HepG2 (cell line): ENCODE measurements around the gene CIROP. TPM values are rescaled to one million over a fixed set of nuclear protein-coding genes. Genes with fewer than 3 reads are reported as not detected.
A peak's percentile ranks its signal among the peaks of the same experiment; 100 is the strongest.

Source experiments
- BHLHE40 ChIP-seq: IDR thresholded peaks from 2 replicates; pipeline ENCODE4 v1.6.1; 2011; ENCODE audit warnings: low read length, improper control_type of control experiment
- CCDC6 ChIP-seq: sonication (generic); formaldehyde crosslinking; IDR thresholded peaks from 2 replicates; pipeline ENCODE4 v1.8.1; 2022; ENCODE audit warnings: mild to moderate bottlenecking, missing genetic modification reagents, moderate library complexity
- GTF2F1 ChIP-seq: fragments of 150-350 bp; IDR thresholded peaks from 2 replicates; pipeline ENCODE4 v1.6.1; 2014; ENCODE audit warnings: low read length
- KAT8 ChIP-seq: IDR thresholded peaks from 2 replicates; pipeline ENCODE4 v1.6.1; 2016; ENCODE audit warnings: missing genetic modification reagents, missing compliant biosample characterization
- KLF16 ChIP-seq, 2 experiments: sonication (generic) in 1 of 2; formaldehyde crosslinking in 1 of 2; IDR thresholded peaks; 2 replicates each; pipeline versions ENCODE4 v1.6.1 to v1.8.0; 2016 to 2023; ENCODE audit warnings: missing genetic modification reagents in 2 of 2, missing compliant biosample characterization in 1 of 2
- MAFG ChIP-seq: sonication (generic); formaldehyde crosslinking; IDR thresholded peaks from 2 replicates; pipeline ENCODE4 v1.5.1; 2020; ENCODE audit warnings: mild to moderate bottlenecking, missing genetic modification reagents
- MTA3 ChIP-seq: sonication (generic); formaldehyde crosslinking; IDR thresholded peaks from 2 replicates; pipeline ENCODE4 v1.4.0; 2020; ENCODE audit warnings: missing genetic modification reagents
- MZF1 ChIP-seq: sonication (generic); formaldehyde crosslinking; IDR thresholded peaks from 2 replicates; pipeline ENCODE4 v1.8.1; 2023; ENCODE audit warnings: mild to moderate bottlenecking, missing genetic modification reagents, borderline replicate concordance
- NBN ChIP-seq: fragments of 450-650 bp; conservative IDR thresholded peaks from 2 replicates; pipeline ENCODE4 v1.6.1; 2017
- NPAS2 ChIP-seq: sonication (generic); formaldehyde crosslinking; IDR thresholded peaks from 2 replicates; pipeline ENCODE4 v1.8.0; 2022; ENCODE audit warnings: mild to moderate bottlenecking, missing genetic modification reagents, borderline replicate concordance
- PCBP1 ChIP-seq: fragments of 200-400 bp; formaldehyde crosslinking; IDR thresholded peaks from 2 replicates; pipeline ENCODE4 v1.6.1; 2017; ENCODE audit warnings: mild to moderate bottlenecking, low read depth, low read length, borderline replicate concordance
- POLR2AphosphoS2 ChIP-seq: IDR thresholded peaks from 2 replicates; pipeline ENCODE4 v1.6.1; 2011; ENCODE audit warnings: low read depth, low read length, improper control_type of control experiment
- RBM22 ChIP-seq: fragments of 200-400 bp; formaldehyde crosslinking; optimal IDR thresholded peaks from 2 replicates; pipeline ENCODE3; 2017; ENCODE audit warnings: mild to moderate bottlenecking, low read length, moderate library complexity
- TRIM24 ChIP-seq: sonication (generic); formaldehyde crosslinking; IDR thresholded peaks from 2 replicates; pipeline ENCODE4 v1.8.0; 2022; ENCODE audit warnings: mild to moderate bottlenecking, missing genetic modification reagents
- ZBTB2 ChIP-seq: sonication (generic); formaldehyde crosslinking; IDR thresholded peaks from 2 replicates; pipeline ENCODE4 v1.8.0; 2022; ENCODE audit warnings: low read depth, missing genetic modification reagents
- ZNF3 ChIP-seq: IDR thresholded peaks from 2 replicates; pipeline ENCODE4 v1.7.0; 2017; ENCODE audit warnings: inconsistent platforms
- ZNF329 ChIP-seq: sonication (generic); formaldehyde crosslinking; IDR thresholded peaks from 2 replicates; pipeline ENCODE4 v1.9.0; 2021; ENCODE audit warnings: low read depth, mild to moderate bottlenecking, missing genetic modification reagents
- ZNF468 ChIP-seq: sonication (generic); formaldehyde crosslinking; IDR thresholded peaks from 2 replicates; pipeline ENCODE4 v1.8.0; 2022; ENCODE audit warnings: mild to moderate bottlenecking, moderate library complexity, missing genetic modification reagents
- ZNF512B ChIP-seq: sonication (generic); formaldehyde crosslinking; IDR thresholded peaks from 2 replicates; pipeline ENCODE4 v1.5.1; 2020; ENCODE audit warnings: missing genetic modification reagents, mild to moderate bottlenecking, borderline replicate concordance
- ZNF605 ChIP-seq: sonication (generic); formaldehyde crosslinking; IDR thresholded peaks from 2 replicates; pipeline ENCODE4 v1.8.0; 2022; ENCODE audit warnings: mild to moderate bottlenecking, missing genetic modification reagents
- ZNF792 ChIP-seq: IDR thresholded peaks from 2 replicates; pipeline ENCODE4 v1.6.1; 2016
- ZNF839 ChIP-seq: sonication (generic); formaldehyde crosslinking; IDR thresholded peaks from 2 replicates; pipeline ENCODE4 v1.4.0; 2020; ENCODE audit warnings: missing genetic modification reagents, mild to moderate bottlenecking, borderline replicate concordance
- polyA plus RNA-seq, 8 experiments: library from polyadenylated mRNA; depleted of rRNA in 3 of 8; stranded (reverse) in 7 of 8; unstranded in 1 of 8; fragments of >200 nt; fragmentation: Illumina TruSeq in 4 of 8; extraction: Trizol in 4 of 8; gene quantifications; 2 replicates each; pipeline versions ENCODE4 v1.2.1 to v1.2.3, GENCODE V29; 2011 to 2016; ENCODE audit warnings: low read depth in 4 of 8, missing spikeins in 1 of 8, mixed read lengths in 1 of 8; ENCODE audit not compliant: insufficient read depth in 1 of 8
- total RNA-seq, 5 experiments: library from RNA; depleted of rRNA; stranded (reverse); fragments of >200 nt; fragmentation: Illumina TruSeq; extraction: Trizol; gene quantifications; 2 replicates each; pipeline ENCODE4 v1.2.3, GENCODE V29; 2016; ENCODE audit warnings: low read depth in 1 of 5
- TF ChIP-seq, protein P1 (sequence below): sonication (generic); formaldehyde crosslinking; IDR thresholded peaks from 2 replicates; pipeline ENCODE4 v1.8.0; 2022; ENCODE audit warnings: mild to moderate bottlenecking, missing genetic modification reagents, moderate library complexity
- TF ChIP-seq, protein P2 (sequence below): sonication (generic); formaldehyde crosslinking; IDR thresholded peaks from 2 replicates; pipeline ENCODE4 v1.5.0; 2020; ENCODE audit warnings: missing genetic modification reagents

The CIROP gene
- total and polyA plus RNA-seq, 2 of the 13 experiments (the other 11 are each of a cell fraction or from before 2014, with no cell fraction given): 0.07 TPM; not detected in 1

DNA sequence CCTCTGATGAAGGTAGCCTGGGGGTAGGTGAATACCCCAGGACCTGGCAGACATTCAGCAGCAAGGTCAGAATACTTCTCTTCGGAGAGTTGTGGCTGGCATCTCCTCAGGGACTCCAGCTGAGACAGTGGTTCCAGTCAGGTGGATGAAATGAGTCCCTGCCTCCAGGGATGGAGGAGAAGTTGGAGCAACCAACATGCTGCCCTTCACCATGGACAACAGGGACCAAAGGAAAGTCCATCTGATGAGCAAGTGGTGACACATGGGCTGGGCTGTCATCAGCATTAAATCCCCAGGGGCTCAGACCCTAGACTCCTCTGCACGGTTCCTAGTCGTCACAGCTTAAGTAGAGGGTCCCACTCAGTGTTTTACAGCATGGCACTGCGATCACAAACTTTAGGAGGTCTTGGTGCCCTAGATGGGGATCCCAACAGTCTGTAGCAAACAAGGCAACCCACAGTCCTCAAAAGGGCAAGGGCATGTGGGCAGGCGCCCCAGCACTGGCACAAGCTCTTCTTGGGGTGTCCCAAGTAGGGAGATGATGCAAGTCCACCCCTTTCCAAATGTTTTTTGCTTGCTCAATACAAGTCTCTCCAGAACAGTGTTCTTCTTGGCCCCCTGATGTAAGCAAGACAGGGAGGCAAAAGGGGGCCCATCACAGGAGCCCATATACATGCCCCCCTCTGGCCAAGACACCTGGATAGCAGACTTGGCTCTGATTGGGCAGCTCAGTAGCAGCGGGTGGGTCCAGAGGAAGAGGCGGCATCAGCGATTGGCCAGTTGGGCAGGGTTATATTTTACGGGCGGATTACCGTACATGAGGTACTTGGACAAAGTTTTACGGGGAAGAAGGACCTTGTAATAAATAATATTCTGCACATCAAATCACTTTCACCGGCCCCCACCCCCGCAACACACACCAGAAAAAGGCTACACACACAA lies 36.7 kb downstream of the CIROP start (continued):
- TF ChIP-seq KLF16 (CRISPR knock-in tag; IDR thresholded peaks at IDR 0.05): no peak
- TF ChIP-seq ZNF792 (CRISPR knock-in tag): no peak
- TF ChIP-seq MTA3 (CRISPR knock-in tag): no peak
- no peak for TF ChIP-seq ZNF468 (CRISPR knock-in tag)
- peak; percentile 41 for TF ChIP-seq RBM22
- TF ChIP-seq GTF2F1: 0 out of 2 replicates have a peak, but pooled peaks have one; percentile 43
- no peak for TF ChIP-seq ZNF3 (CRISPR knock-in tag)
- TF ChIP-seq NPAS2: no peak
- no peak for TF ChIP-seq ZNF329 (CRISPR knock-in tag)
- TF ChIP-seq, protein P1, sequence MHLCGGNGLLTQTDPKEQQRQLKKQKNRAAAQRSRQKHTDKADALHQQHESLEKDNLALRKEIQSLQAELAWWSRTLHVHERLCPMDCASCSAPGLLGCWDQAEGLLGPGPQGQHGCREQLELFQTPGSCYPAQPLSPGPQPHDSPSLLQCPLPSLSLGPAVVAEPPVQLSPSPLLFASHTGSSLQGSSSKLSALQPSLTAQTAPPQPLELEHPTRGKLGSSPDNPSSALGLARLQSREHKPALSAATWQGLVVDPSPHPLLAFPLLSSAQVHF (CRISPR knock-in tag): no peak
- TF ChIP-seq TRIM24: no peak
- TF ChIP-seq, protein P2, sequence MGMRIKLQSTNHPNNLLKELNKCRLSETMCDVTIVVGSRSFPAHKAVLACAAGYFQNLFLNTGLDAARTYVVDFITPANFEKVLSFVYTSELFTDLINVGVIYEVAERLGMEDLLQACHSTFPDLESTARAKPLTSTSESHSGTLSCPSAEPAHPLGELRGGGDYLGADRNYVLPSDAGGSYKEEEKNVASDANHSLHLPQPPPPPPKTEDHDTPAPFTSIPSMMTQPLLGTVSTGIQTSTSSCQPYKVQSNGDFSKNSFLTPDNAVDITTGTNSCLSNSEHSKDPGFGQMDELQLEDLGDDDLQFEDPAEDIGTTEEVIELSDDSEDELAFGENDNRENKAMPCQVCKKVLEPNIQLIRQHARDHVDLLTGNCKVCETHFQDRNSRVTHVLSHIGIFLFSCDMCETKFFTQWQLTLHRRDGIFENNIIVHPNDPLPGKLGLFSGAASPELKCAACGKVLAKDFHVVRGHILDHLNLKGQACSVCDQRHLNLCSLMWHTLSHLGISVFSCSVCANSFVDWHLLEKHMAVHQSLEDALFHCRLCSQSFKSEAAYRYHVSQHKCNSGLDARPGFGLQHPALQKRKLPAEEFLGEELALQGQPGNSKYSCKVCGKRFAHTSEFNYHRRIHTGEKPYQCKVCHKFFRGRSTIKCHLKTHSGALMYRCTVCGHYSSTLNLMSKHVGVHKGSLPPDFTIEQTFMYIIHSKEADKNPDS (CRISPR knock-in tag): no peak
- no peak for TF ChIP-seq POLR2AphosphoS2
- no peak for TF ChIP-seq NBN
- TF ChIP-seq CCDC6: no peak
- peak; percentile 67; the same call in 1 of the 2 replicates for TF ChIP-seq ZNF605
- TF ChIP-seq MAFG (CRISPR knock-in tag): no peak
- TF ChIP-seq PCBP1: no peak
- no peak for TF ChIP-seq ZBTB2 (CRISPR knock-in tag)
- no peak for TF ChIP-seq ZNF512B
- no peak for TF ChIP-seq MZF1 (CRISPR knock-in tag)
- no peak for TF ChIP-seq KAT8 (CRISPR knock-in tag)
- no peak for TF ChIP-seq BHLHE40
- 0 out of 2 replicates have a peak, but pooled peaks have one; percentile 13 for TF ChIP-seq ZNF839 (CRISPR knock-in tag)
